GM19328 (cell line): Measurements from ENCODE around the gene ZNF480.
"Not testable (repeated sequence)": the region's sequence is repeated elsewhere in the genome, so short reads cannot be mapped to it uniquely, and the experiment has no call there.

Source experiments
- ATAC-seq: cut with Tn5 transposase; IDR thresholded peaks from one replicate; pipeline ENCODE4 v1.9.1; 2021; ENCODE audit warnings: mild to moderate bottlenecking, moderate library complexity; ENCODE audit not compliant: unreplicated experiment

ZNF480 gene

DNA sequence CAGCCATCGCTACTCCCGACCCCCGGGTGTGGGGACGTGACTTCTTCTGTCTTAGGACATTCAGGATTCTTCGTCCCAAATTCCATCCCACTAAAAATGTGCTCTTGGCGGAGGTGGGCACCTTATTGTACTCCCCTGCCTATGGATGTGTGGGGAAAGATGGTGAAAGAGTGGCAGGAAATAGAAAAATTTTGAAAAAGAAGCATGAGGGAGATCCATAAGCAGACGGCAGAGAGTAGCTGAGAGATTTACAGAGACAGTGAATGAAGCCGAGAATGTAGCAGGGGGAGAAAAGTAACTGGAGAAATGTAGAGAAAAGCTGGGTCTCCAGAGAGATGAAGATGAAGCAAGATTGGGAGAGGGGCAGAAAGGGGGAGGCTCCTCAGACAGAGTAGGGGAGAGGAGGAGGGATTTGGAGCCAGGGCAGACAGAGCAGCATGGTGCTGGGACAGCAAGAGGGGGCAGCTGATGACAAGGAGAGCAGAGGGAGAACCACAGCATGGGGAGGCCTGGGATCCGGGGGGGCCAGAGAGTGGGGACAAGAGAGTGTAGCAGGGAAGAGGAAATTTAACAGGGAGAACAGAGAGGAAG is 39.9 kb downstream of the ZNF480 start:
- no peak for ATAC-seq

DNA sequence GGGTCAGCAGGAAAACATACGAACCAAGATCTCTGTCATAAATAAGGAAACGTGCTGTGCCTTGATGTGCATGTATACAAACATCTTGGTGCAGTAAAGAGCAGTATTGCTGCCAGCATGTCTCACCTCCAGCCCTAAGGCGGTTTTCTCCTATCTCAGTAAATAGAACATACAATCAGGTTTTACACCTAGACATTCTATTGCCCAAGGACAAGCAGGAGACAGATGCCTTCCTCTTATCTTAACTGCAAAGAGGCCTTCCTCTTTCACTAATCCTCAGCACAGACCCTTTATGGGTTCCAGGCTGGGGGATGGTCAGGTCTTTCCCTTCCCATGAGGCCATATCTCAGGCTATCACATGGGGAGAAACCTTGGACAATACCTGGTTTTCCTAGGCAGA is 42.1 kb downstream of the ZNF480 start:
- not testable (repeated sequence) for ATAC-seq

DNA sequence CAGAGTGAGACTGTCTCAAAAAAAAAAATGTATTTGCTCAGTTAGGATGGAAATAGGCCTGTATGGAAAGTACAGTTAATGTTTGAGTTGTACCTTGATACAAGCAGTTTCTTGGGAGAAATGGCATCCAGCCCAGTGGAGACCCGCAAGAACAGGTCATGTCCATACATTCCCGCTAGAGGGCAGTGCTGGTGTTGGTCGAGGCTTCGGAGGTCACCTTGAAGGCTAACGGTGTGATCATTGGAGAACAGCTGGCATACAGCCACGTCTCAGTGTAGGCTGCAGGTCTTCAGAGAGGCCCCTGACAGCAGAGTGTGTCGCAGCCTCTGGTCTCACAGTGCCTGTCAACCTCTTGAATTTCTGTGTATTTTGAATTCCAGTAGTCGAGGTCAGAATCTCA is 46.6 kb downstream of the ZNF480 start:
- ATAC-seq, result no peak

DNA sequence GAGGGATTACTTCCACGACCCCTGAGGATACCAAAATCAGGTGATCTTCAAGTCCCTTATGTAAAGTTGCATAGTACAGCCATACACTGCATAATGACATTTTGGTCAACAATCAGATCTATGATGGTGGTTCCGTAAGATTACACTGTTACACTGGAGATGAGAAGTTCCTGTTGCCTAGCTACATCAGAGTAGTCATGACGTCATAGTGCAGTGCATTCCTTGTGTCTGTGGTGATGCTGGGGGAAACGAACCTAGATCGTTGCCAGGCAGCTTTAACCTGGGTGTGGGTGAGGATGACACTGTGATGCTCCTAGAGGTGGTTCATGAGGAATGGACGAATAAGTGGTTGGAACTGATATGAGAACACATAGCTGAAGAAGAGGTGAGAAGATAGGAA is 48.2 kb downstream of the ZNF480 start:
- no peak for ATAC-seq

DNA sequence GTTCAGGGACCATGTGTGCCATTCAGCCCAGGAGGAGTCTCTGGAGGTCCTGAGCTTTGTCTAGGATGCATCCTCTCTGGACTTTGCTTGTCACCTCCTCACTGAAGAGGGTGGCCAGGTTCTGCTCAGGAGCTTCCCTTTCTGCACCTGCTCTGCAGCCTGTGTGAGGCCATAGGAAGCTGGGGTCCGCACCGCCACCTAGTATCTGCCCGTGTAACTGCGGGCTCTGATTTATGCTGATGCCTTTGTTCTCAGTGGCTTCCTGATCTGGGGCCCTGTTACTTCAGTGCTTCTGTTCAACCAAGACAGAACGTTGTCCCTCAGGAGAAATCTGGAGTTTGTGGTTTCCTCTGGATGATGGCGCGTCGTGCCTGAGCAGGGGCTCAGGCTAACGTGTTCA is 54.5 kb downstream of the ZNF480 start:
- ATAC-seq, result no peak

DNA sequence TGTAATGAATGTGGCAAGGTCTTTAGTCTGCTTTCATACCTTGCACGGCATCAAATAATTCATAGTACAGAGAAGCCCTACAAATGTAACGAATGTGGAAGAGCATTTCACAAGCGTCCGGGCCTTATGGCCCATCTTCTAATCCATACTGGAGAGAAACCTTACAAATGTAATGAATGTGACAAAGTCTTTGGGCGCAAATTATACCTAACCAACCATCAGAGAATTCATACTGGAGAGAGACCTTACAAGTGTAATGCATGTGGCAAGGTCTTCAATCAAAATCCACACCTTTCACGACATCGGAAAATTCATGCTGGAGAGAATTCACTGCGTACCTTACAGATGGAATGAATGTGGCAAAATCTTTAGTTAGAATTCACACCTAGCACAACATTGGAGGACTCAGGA is 69.5 kb downstream of the ZNF480 start:
- ATAC-seq, result no peak

DNA sequence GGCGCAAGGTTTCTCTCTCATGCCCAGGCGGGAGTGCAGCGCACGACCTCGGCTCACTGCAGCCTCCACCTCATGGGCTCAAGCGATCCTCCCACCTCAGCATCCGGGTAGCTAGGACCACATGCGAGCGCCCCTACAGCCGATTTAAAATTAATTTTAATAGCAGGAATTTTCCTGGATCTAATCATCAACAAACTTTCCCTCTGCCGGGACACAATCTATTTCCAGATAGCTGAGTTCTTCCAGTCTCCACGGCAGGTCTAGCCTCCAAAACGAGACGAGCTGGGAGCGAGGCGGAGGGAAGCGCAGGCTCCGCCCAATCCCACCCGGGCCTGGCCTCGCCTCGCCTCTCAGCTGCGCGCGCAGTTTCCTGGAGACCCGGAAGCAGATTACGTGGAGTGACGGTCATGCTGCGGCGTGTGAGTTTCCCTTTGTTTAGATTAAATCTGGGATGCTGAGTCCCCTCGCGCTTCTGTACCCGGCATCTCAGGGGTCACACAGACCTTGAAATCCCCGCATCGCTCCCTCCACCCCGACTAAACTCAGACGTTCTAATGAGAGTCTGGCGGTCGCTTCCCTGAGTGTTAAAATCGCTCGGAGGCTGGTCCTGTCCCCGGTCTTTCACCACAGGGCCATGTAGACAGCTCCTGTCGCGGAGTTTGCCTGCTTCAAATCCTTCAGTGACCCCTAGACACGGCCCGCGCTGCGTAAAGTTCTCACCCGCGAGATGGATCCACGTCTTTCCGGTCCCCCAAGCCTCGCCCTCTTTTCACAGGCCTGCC is 72.8 kb downstream of the ZNF480 start, which contains the start of gene ZNF880:
Gene ZNF880, plus strand, starts transcription at position 365 of the 782 bp plus-strand sequence. Its CDS starts 43 bp downstream, at position 408.
- ATAC-seq, result no peak

DNA sequence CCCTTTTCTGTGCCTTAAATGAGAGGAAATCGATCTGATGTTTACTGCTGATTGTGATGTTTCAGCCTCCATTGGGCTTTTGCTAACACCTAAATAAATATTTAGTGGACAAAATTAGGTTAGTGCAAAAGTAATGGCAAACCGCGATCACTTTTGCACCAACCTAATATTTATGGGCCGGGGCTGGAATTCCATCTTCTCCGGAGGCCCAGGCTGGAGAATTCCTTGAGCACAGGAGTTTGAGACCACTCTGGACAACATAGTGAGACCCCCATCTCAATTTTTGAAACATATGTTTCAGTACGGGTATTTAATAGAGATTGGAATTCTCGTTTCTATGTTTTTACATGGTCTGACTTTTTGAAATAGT is 73.4 kb downstream of the ZNF480 start:
- no peak for ATAC-seq
